WTC11 (cell line): ENCODE results near the gene SLC30A1. TPM values are rescaled to one million over a fixed set of nuclear protein-coding genes. Genes with fewer than 3 reads are reported as not detected.

Experiments used
- ATAC-seq: fragments of 200-7000 bp; cut with Tn5 transposase; 2 replicates; pipeline ENCODE4 v1.10.0; 2021; ENCODE audit warnings: mild to moderate bottlenecking, moderate library complexity
- CTCF ChIA-PET: fragments of 300-600 bp; sonication (Branson Sonifier 250); formaldehyde crosslinking; loops from one replicate; lab custom pipeline; 2021; ENCODE audit warnings: antibody characterized with exemption; lab: Charles Lee
- POLR2A ChIA-PET: fragments of 350-600 bp; sonication (Branson Sonifier 250); formaldehyde crosslinking; loops from one replicate; lab custom pipeline; 2021; ENCODE audit warnings: antibody characterized with exemption; lab: Charles Lee
- DNase-seq: peaks from one replicate; pipeline ENCODE4 v3.0.0; 2021; ENCODE audit warnings: low spot score
- H3K27ac Mint-ChIP-seq: 2 replicates; pipeline ENCODE4 v1.8.0; 2021; ENCODE audit warnings: mixed read lengths
- H3K27me3 Mint-ChIP-seq: 2 replicates; pipeline ENCODE4 v1.8.0; 2021; ENCODE audit warnings: low read depth, mild to moderate bottlenecking, moderate library complexity, mixed read lengths
- H3K36me3 Mint-ChIP-seq: 2 replicates; pipeline ENCODE4 v1.8.0; 2021; ENCODE audit warnings: mixed read lengths
- H3K4me1 Mint-ChIP-seq: 2 replicates; pipeline ENCODE4 v1.8.0; 2022; ENCODE audit warnings: mixed read lengths
- H3K4me3 Mint-ChIP-seq: 2 replicates; pipeline ENCODE4 v1.8.0; 2021; ENCODE audit warnings: mild to moderate bottlenecking, moderate library complexity, mixed read lengths
- H3K9me3 Mint-ChIP-seq: 2 replicates; pipeline ENCODE4 v1.8.0; 2021; ENCODE audit warnings: mixed read lengths
- ATF1 ChIP-seq: sonication (generic); formaldehyde crosslinking; IDR thresholded peaks from 2 replicates; pipeline ENCODE4 v1.8.1; 2023; ENCODE audit warnings: mild to moderate bottlenecking, moderate library complexity, missing genetic modification reagents
- ELF4 ChIP-seq: sonication (generic); formaldehyde crosslinking; IDR thresholded peaks from 2 replicates; pipeline ENCODE4 v1.8.1; 2022; ENCODE audit warnings: low read depth, mild to moderate bottlenecking, moderate library complexity, missing genetic modification reagents
- EMX1 ChIP-seq: fragments of 250-450 bp; sonication (Bioruptor Pico); IDR thresholded peaks from 2 replicates; pipeline ENCODE4 v1.8.0; 2021; ENCODE audit warnings: mild to moderate bottlenecking
- ETV6 ChIP-seq: sonication (generic); formaldehyde crosslinking; IDR thresholded peaks from 2 replicates; pipeline ENCODE4 v1.8.1; 2022; ENCODE audit warnings: mild to moderate bottlenecking, missing genetic modification reagents
- JUN ChIP-seq: sonication (generic); formaldehyde crosslinking; IDR thresholded peaks from 2 replicates; pipeline ENCODE4 v1.8.0; 2023; ENCODE audit warnings: mild to moderate bottlenecking, missing genetic modification reagents
- NFE2L1 ChIP-seq: sonication (generic); formaldehyde crosslinking; IDR thresholded peaks from 2 replicates; pipeline ENCODE4 v1.8.1; 2023; ENCODE audit warnings: missing genetic modification reagents
- NFYB ChIP-seq: sonication (generic); formaldehyde crosslinking; conservative IDR thresholded peaks from 2 replicates; pipeline ENCODE4 v1.8.0; 2022; ENCODE audit warnings: low read depth, missing genetic modification reagents
- NR2C2 ChIP-seq: sonication (generic); formaldehyde crosslinking; IDR thresholded peaks from 2 replicates; pipeline ENCODE4 v1.8.0; 2022; ENCODE audit warnings: mild to moderate bottlenecking, missing genetic modification reagents
- PRRX2 ChIP-seq: fragments of 250-450 bp; sonication (Bioruptor Pico); IDR thresholded peaks from 2 replicates; pipeline ENCODE4 v1.8.0; 2021; ENCODE audit warnings: mild to moderate bottlenecking
- RELA ChIP-seq: sonication (generic); formaldehyde crosslinking; IDR thresholded peaks from 2 replicates; pipeline ENCODE4 v1.8.1; 2022; ENCODE audit warnings: missing genetic modification reagents, mild to moderate bottlenecking, borderline replicate concordance
- TEAD1 ChIP-seq: sonication (generic); formaldehyde crosslinking; IDR thresholded peaks from 2 replicates; pipeline ENCODE4 v1.8.0; 2022; ENCODE audit warnings: mild to moderate bottlenecking, missing genetic modification reagents
- ZNF232 ChIP-seq: sonication (generic); formaldehyde crosslinking; IDR thresholded peaks from 2 replicates; pipeline ENCODE4 v1.8.0; 2022; ENCODE audit warnings: mild to moderate bottlenecking, missing genetic modification reagents
- ZNF263 ChIP-seq: sonication (generic); formaldehyde crosslinking; IDR thresholded peaks from 2 replicates; pipeline ENCODE4 v1.8.1; 2022; ENCODE audit warnings: low read depth, mild to moderate bottlenecking, moderate library complexity, missing genetic modification reagents
- ZNF416 ChIP-seq: fragments of 250-450 bp; sonication (Bioruptor Pico); IDR thresholded peaks from 2 replicates; pipeline ENCODE4 v1.9.0; 2021; ENCODE audit warnings: mild to moderate bottlenecking, inconsistent platforms
- ZNF423 ChIP-seq: fragments of 250-450 bp; sonication (Bioruptor Pico); IDR thresholded peaks from 2 replicates; pipeline ENCODE4 v2.1.2; 2022; ENCODE audit warnings: mild to moderate bottlenecking, moderate library complexity
- total RNA-seq: library from RNA; stranded (reverse); gene quantifications from 3 replicates; pipeline ENCODE4 v1.2.3, GENCODE V29; 2021
- TF ChIP-seq, protein P1 (sequence below): fragments of 250-450 bp; sonication (Bioruptor Pico); IDR thresholded peaks from 2 replicates; pipeline ENCODE4 v1.9.0; 2021; ENCODE audit warnings: moderate library complexity, mild to moderate bottlenecking, inconsistent platforms, borderline replicate concordance
- TF ChIP-seq, protein P2 (sequence below): sonication (generic); formaldehyde crosslinking; IDR thresholded peaks from 2 replicates; pipeline ENCODE4 v1.8.0; 2022; ENCODE audit warnings: mild to moderate bottlenecking, missing genetic modification reagents
- TF ChIP-seq, protein P3 (sequence below): sonication (generic); formaldehyde crosslinking; IDR thresholded peaks from 2 replicates; pipeline ENCODE4 v1.8.1; 2023; ENCODE audit warnings: mild to moderate bottlenecking, moderate library complexity, missing genetic modification reagents
- TF ChIP-seq, protein P4 (sequence below): sonication (generic); formaldehyde crosslinking; IDR thresholded peaks from 2 replicates; pipeline ENCODE4 v1.8.0; 2022; ENCODE audit warnings: mild to moderate bottlenecking, missing genetic modification reagents
- TF ChIP-seq, protein P5 (sequence below): sonication (generic); formaldehyde crosslinking; IDR thresholded peaks from 2 replicates; pipeline ENCODE4 v1.8.1; 2023; ENCODE audit warnings: mild to moderate bottlenecking, missing genetic modification reagents, moderate library complexity
- TF ChIP-seq, protein P6 (sequence below): sonication (generic); formaldehyde crosslinking; IDR thresholded peaks from 2 replicates; pipeline ENCODE4 v1.8.0; 2022; ENCODE audit warnings: mild to moderate bottlenecking, missing genetic modification reagents
- TF ChIP-seq, protein P7 (sequence below): sonication (generic); formaldehyde crosslinking; IDR thresholded peaks from 2 replicates; pipeline ENCODE4 v1.8.1; 2023; ENCODE audit warnings: mild to moderate bottlenecking, missing genetic modification reagents

The SLC30A1 gene
- total RNA-seq, 1 experiment from 2014 or later, result 20.0 TPM

DNA sequence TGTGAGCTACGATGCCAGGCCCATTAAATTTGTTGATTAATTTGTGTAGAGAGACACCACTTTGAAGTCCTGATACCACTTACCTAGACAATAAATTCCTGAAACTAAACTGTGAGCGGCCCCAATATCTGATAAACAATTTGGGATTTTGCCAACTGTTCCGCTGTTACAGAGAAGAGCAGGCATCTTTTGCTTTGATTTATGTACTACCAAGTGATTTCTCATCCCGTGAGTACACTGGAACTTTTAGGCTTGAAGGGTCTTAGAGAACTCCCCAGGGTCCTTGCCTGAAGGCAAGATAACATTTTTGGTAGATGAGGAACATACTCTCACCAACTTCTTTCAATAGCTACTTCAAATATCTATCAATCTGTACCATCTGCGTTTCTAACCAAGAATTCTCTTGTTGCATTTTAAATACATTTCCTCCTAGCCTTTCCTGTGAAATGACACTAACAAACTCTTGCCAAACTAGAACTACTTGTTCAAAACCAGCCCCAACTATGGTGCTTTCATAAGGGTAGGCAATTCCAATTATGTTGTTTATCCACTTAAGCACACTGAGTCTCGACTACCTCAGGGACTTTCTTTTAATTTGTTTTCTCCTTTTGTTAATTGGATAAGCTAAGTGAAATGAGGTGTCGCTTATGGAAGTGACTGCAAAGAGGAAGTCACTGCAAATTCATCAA lies 23.2 kb upstream of the SLC30A1 start (continued):
- TF ChIP-seq ZNF416 (CRISPR knock-in tag), result no peak
- no peak for TF ChIP-seq JUN (CRISPR knock-in tag)
- TF ChIP-seq, protein P1, sequence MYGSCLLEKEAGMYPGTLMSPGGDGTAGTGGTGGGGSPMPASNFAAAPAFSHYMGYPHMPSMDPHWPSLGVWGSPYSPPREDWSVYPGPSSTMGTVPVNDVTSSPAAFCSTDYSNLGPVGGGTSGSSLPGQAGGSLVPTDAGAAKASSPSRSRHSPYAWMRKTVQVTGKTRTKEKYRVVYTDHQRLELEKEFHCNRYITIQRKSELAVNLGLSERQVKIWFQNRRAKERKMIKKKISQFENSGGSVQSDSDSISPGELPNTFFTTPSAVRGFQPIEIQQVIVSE (CRISPR knock-in tag), result no peak
- TF ChIP-seq, all 79 proteins: peak for 0

DNA sequence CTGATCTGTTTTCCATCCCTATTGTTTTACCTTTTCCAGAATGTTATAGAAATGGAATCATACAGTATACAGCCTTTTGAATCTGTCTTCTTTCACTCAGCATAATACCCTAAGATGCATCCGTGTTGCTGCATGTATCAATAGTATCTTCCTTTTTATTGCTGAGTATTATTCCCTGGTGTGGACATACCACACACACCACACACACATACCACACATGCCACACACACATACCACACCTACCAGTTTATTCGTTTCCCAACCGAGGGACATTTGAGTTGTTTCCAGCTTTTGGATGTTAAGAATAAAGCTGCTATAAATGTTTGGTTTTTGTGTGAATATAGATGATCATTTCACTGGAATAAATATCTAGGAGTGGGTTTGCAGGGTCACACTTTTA lies 22.2 kb upstream of the SLC30A1 start:
- no peaks in the 10 kb centered on the region for H3K36me3 Mint-ChIP-seq
- H3K27me3 Mint-ChIP-seq, result no peaks in the 10 kb centered on the region
- H3K4me3 Mint-ChIP-seq, result no peak overlapping the region
- CTCF ChIA-PET, result no interaction called here
- no peak overlapping the region for H3K27ac Mint-ChIP-seq
- DNase-seq (no peak), ATAC-seq (no peak)
- H3K9me3 Mint-ChIP-seq, result peaks cover 5% of the 10 kb centered on the region; the same call in 1 of the 2 replicates
- TF ChIP-seq ELF4, result no peak
- TF ChIP-seq, protein P2, sequence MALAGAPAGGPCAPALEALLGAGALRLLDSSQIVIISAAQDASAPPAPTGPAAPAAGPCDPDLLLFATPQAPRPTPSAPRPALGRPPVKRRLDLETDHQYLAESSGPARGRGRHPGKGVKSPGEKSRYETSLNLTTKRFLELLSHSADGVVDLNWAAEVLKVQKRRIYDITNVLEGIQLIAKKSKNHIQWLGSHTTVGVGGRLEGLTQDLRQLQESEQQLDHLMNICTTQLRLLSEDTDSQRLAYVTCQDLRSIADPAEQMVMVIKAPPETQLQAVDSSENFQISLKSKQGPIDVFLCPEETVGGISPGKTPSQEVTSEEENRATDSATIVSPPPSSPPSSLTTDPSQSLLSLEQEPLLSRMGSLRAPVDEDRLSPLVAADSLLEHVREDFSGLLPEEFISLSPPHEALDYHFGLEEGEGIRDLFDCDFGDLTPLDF (CRISPR knock-in tag), result no peak
- TF ChIP-seq ETV6 (CRISPR knock-in tag), result no peak
- TF ChIP-seq NFE2L1 (CRISPR knock-in tag), result no peak
- TF ChIP-seq ATF1, result no peak
- no peak for TF ChIP-seq PRRX2 (CRISPR knock-in tag)
- no peaks in the 10 kb centered on the region for H3K4me1 Mint-ChIP-seq
- POLR2A ChIA-PET, result no interaction called here

DNA sequence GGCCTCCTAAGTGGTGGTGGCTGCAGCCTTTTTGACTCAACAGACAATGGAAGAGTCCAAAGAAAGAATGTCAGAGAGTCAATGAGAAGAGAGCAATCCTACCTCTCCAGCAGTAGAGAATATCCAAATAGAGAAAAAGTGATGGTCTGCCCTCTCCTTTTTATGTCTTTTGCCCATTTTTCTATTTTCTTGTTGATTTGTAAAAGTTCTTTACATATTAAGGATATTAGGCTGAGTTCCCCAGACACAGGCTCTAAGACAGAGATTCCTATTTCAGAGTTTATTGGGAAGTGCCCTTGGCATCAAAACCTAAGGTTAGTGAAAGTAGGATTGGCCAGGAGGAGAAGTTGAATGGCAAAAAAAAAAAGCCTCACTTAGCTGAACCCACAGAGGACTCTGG lies 20.3 kb upstream of the SLC30A1 start:
- no peak overlapping the region for H3K27ac Mint-ChIP-seq
- no peaks in the 10 kb centered on the region for H3K27me3 Mint-ChIP-seq
- DNase-seq (no peak), ATAC-seq (no peak)
- POLR2A ChIA-PET, result no interaction called here
- H3K9me3 Mint-ChIP-seq, result peaks cover 5% of the 10 kb centered on the region; the same call in 1 of the 2 replicates
- no peaks in the 10 kb centered on the region for H3K4me1 Mint-ChIP-seq
- no peaks in the 10 kb centered on the region for H3K36me3 Mint-ChIP-seq
- no peak overlapping the region for H3K4me3 Mint-ChIP-seq
- CTCF ChIA-PET, result no interaction called here
- TF ChIP-seq, protein P3, sequence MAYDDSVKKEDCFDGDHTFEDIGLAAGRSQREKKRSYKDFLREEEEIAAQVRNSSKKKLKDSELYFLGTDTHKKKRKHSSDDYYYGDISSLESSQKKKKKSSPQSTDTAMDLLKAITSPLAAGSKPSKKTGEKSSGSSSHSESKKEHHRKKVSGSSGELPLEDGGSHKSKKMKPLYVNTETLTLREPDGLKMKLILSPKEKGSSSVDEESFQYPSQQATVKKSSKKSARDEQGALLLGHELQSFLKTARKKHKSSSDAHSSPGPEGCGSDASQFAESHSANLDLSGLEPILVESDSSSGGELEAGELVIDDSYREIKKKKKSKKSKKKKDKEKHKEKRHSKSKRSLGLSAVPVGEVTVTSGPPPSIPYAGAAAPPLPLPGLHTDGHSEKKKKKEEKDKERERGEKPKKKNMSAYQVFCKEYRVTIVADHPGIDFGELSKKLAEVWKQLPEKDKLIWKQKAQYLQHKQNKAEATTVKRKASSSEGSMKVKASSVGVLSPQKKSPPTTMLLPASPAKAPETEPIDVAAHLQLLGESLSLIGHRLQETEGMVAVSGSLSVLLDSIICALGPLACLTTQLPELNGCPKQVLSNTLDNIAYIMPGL (CRISPR knock-in tag), result no peak
- no peak for TF ChIP-seq TEAD1 (CRISPR knock-in tag)

DNA sequence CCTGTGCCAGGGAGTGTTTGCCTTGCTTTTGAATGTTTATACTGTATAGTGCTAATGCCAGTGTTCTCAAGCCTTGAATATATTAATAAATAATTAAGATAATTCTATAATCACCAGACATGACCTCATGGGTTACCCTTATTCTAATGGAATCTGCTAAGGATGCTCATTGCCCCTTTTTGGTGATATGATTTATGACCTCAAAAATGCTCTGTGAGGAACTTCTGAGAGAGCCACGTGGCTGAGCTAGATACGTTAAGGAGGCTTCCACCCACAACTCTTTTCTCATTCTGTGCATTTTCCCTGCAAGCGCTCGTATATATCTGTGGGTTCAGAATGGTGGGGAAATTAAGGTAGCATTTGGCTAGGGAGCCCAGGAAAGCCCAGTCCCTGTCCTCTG lies 19.6 kb upstream of the SLC30A1 start:
- DNase-seq (no peak), ATAC-seq (no peak)
- Mint-ChIP-seq H3K9me3 (peaks cover 5% of the 10 kb centered on the region; the same call in 1 of the 2 replicates), H3K27me3 (no peaks in the 10 kb centered on the region), H3K36me3 (no peaks in the 10 kb centered on the region), H3K4me1 (no peaks in the 10 kb centered on the region), H3K4me3 (no peak overlapping the region), H3K27ac (no peak overlapping the region)
- ChIA-PET POLR2A (no interaction called here), CTCF (no interaction called here)
- no peak for TF ChIP-seq NR2C2 (CRISPR knock-in tag)
- TF ChIP-seq ZNF232 (CRISPR knock-in tag), result no peak
- no peak for TF ChIP-seq EMX1 (CRISPR knock-in tag)
- TF ChIP-seq, protein P2 (CRISPR knock-in tag), result no peak
- no peak for TF ChIP-seq RELA (CRISPR knock-in tag)
- no peak for TF ChIP-seq ZNF423 (CRISPR knock-in tag)
- TF ChIP-seq, protein P4, sequence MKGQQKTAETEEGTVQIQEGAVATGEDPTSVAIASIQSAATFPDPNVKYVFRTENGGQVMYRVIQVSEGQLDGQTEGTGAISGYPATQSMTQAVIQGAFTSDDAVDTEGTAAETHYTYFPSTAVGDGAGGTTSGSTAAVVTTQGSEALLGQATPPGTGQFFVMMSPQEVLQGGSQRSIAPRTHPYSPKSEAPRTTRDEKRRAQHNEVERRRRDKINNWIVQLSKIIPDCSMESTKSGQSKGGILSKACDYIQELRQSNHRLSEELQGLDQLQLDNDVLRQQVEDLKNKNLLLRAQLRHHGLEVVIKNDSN (CRISPR knock-in tag), result no peak
- TF ChIP-seq ZNF263, result no peak
- TF ChIP-seq, protein P5, sequence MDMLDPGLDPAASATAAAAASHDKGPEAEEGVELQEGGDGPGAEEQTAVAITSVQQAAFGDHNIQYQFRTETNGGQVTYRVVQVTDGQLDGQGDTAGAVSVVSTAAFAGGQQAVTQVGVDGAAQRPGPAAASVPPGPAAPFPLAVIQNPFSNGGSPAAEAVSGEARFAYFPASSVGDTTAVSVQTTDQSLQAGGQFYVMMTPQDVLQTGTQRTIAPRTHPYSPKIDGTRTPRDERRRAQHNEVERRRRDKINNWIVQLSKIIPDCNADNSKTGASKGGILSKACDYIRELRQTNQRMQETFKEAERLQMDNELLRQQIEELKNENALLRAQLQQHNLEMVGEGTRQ (CRISPR knock-in tag), result no peak
- TF ChIP-seq NFYB (CRISPR knock-in tag), result no peak
- TF ChIP-seq, protein P6, sequence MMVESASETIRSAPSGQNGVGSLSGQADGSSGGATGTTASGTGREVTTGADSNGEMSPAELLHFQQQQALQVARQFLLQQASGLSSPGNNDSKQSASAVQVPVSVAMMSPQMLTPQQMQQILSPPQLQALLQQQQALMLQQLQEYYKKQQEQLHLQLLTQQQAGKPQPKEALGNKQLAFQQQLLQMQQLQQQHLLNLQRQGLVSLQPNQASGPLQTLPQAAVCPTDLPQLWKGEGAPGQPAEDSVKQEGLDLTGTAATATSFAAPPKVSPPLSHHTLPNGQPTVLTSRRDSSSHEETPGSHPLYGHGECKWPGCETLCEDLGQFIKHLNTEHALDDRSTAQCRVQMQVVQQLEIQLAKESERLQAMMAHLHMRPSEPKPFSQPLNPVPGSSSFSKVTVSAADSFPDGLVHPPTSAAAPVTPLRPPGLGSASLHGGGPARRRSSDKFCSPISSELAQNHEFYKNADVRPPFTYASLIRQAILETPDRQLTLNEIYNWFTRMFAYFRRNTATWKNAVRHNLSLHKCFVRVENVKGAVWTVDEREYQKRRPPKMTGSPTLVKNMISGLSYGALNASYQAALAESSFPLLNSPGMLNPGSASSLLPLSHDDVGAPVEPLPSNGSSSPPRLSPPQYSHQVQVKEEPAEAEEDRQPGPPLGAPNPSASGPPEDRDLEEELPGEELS (CRISPR knock-in tag), result no peak
- TF ChIP-seq, protein P7, sequence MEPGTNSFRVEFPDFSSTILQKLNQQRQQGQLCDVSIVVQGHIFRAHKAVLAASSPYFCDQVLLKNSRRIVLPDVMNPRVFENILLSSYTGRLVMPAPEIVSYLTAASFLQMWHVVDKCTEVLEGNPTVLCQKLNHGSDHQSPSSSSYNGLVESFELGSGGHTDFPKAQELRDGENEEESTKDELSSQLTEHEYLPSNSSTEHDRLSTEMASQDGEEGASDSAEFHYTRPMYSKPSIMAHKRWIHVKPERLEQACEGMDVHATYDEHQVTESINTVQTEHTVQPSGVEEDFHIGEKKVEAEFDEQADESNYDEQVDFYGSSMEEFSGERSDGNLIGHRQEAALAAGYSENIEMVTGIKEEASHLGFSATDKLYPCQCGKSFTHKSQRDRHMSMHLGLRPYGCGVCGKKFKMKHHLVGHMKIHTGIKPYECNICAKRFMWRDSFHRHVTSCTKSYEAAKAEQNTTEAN, result no peak
